Measurements from ENCODE around the gene KRT9.
"Not testable (repeated sequence)": the region's sequence is repeated elsewhere in the genome, so short reads cannot be mapped to it uniquely, and the experiment has no call there.

The KRT9 gene

GRCh38 chr17:41571561-41572434 is at the start of gene KRT9:
KRT9 (minus strand) TSS chr17:41572059; CDS start chr17:41571992, 67 bp downstream.
- no peak for DNase-seq (ENCODE audit: low spot score)

DNA sequence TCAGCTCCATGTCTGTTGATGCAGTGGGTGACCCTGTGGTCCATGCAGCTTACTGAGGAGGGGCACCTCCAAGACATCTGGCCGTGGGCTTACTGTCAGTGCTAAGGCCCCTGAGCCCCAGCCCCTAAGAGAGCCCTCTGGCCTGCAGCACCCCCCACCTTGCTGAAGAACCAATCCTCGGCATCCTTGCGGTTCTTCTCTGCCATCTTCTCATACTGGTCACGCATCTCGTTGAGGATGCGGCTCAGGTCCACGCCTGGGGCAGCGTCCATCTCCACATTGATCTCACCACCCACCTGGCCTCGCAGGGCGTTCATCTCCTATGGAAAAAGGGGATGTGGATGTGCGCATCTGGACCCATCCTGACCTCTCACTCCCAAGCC is 49.6 kb upstream of the KRT9 start:
- not testable (repeated sequence) for DNase-seq (ENCODE audit: low spot score)

GRCh38 chr17:41620583-41621434 is 49.0 kb upstream of the KRT9 start:
- DNase-seq (ENCODE audit: low spot score) = no peak

DNA sequence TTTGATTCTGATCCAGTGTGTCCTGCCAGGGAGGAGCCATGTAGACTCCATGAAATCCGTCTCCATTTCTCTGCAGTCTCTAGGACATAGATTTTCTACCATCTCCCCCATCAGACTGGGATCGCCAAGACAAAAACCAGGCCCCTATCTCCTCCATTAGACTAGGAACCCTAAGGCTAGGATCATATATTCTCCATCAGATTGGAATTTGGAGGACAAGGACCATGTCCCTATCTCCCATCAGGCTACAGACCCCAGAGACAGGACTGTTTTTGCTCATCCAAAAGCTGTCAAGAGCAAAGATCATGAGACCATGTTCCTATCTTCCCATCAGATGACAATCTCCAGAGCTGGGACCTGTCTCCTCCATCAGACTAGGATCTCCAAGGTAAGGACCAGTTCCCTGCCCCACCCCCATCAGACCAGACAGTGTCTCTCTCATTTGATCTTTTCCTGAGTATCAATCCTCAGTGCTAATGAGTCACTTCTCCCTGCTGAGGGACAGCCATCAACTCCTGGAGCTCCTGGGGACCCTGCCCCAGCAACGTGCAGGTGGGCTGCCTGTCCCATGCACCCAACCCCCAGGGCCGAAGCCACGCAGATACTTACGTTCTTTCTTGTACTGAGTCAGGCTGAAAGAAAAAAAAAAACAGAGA is 48.2 kb upstream of the KRT9 start:
- not testable (repeated sequence) for DNase-seq (ENCODE audit: low spot score)

- DNase-seq (ENCODE audit: low spot score) = no peak
Measured at GRCh38 chr17:41619036-41619926, 47.4 kb upstream of the KRT9 start.

- DNase-seq (ENCODE audit: low spot score) = no peak
Measured at GRCh38 chr17:41618341-41619035, 46.6 kb upstream of the KRT9 start.

- DNase-seq (ENCODE audit: low spot score) = no peak
Measured at GRCh38 chr17:41617698-41618097, 45.8 kb upstream of the KRT9 start.

GRCh38 chr17:41617136-41617535 is 45.3 kb upstream of the KRT9 start:
- no peak for DNase-seq (ENCODE audit: low spot score)

GRCh38 chr17:41616486-41616885 is 44.6 kb upstream of the KRT9 start:
- not testable (repeated sequence) for DNase-seq (ENCODE audit: low spot score)

GRCh38 chr17:41615454-41615853 is 43.6 kb upstream of the KRT9 start:
- DNase-seq (ENCODE audit: low spot score) = no peak

GRCh38 chr17:41614767-41615166 is 42.9 kb upstream of the KRT9 start:
- not testable (repeated sequence) for DNase-seq (ENCODE audit: low spot score)

DNA sequence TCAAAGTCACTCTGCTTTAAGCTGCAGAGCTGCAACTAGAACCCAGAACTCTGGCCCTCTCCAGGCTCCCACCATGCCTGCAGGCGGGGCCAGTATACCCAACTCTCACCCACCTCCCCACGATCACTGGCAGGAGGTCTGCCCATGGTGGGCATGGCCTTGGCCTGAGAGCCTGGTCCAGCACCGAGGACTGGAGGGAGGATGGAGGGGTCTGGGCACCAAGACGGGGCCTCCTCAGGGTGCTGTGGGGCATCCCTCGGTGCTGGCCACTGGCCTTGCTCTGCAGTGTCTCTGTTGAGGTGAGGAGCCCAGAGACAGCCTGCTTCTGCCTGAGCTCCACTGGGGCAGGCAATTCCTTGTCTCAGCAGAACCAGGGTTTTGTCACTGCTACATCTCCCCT is 42.2 kb upstream of the KRT9 start:
- no peak for DNase-seq (ENCODE audit: low spot score)

GRCh38 chr17:41613277-41614082 is 41.6 kb upstream of the KRT9 start:
- DNase-seq (ENCODE audit: low spot score) = no peak

GRCh38 chr17:41612376-41613160 is 40.7 kb upstream of the KRT9 start, which contains the start of gene KRT16:
KRT16 (minus strand) TSS chr17:41612767; CDS start chr17:41612688, 79 bp downstream.
- DNase-seq (ENCODE audit: low spot score) = not testable (repeated sequence)

GRCh38 chr17:41610965-41611640 is 39.2 kb upstream of the KRT9 start:
- DNase-seq (ENCODE audit: low spot score) = no peak

- DNase-seq (ENCODE audit: low spot score) = not testable (repeated sequence)
Measured at GRCh38 chr17:41610061-41610517, 38.2 kb upstream of the KRT9 start.

- DNase-seq (ENCODE audit: low spot score) = not testable (repeated sequence)
Measured at GRCh38 chr17:41606930-41607329, 35.1 kb upstream of the KRT9 start.

DNA sequence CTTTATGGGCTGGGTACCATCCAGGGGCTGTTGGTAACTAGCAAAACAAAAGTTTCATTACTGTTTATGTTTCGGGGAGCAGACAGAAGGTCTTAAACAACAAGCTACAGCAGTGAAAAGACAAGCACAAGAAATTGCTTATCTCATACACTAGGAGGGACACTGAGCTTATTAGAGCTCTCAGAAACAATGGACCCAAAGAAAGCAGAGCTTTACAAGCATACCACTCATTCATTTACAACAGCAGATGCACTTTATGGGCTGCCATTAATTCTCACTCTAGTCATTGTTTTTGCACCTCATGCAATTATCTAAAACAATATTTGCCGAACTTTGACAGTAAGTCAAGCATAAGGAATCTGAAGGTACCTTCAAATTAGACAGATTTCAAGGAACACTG is 30.7 kb upstream of the KRT9 start:
- DNase-seq (ENCODE audit: low spot score) = no peak
